HepG2 (cell line): ENCODE results near the gene CHD9NB. TPM values are rescaled to one million over a fixed set of nuclear protein-coding genes. Genes with fewer than 3 reads are reported as not detected.
A peak's percentile ranks its signal among the peaks of the same experiment; 100 is the strongest.

Experiments
- ATAC-seq: fragments of 200-7000 bp; cut with Tn5 transposase; 3 replicates; pipeline ENCODE4 v1.9.1; 2020; ENCODE audit warnings: mild to moderate bottlenecking, moderate library complexity
- BruUV-seq: library from RNA; stranded (reverse); fragments of 400-500 nt; replicated peaks from 2 replicates; lab custom pipeline; 2021; lab: Mats Ljungman, UMichigan
- CTCF ChIA-PET: fragments of 300-600 bp; formaldehyde crosslinking; extraction: SDS; loops from one replicate; lab custom pipeline; 2021; ENCODE audit warnings: low total read pairs, inconsistent platforms, low intra/inter-chr PET ratio; lab: Yijun Ruan, JAX
- POLR2A ChIA-PET: fragments of 350-600 bp; sonication (Branson Sonifier 250); formaldehyde crosslinking; loops from one replicate; lab custom pipeline; 2020; ENCODE audit warnings: antibody characterized with exemption, inconsistent platforms; lab: Yijun Ruan, JAX
- DNase-seq: peaks from one replicate; pipeline ENCODE4 v3.0.0-alpha.2; 2015; ENCODE audit warnings: low spot score
- FAIRE-seq: peaks from 3 replicates; lab custom pipeline; 2011; peaks lifted over from hg19 to GRCh38; lab: Jason Lieb, UNC
- H2AFZ ChIP-seq: one replicate; pipeline ENCODE4 v1.6.1; 2011; ENCODE audit warnings: low read length, inconsistent platforms
- H3K27ac ChIP-seq: fragments of 300-600 bp; 3 replicates; pipeline ENCODE4 v1.8.0; 2011; ENCODE audit warnings: mixed run types, mild to moderate bottlenecking, mixed read lengths, low read length, inconsistent platforms; ENCODE audit not compliant: insufficient read depth; ENCODE audit errors: extremely low read length
- H3K27me3 ChIP-seq, 2 experiments: fragments of 200-600 bp in 1 of 2; 2 replicates in 1 of 2; 3 replicates in 1 of 2; pipeline versions ENCODE4 v1.6.0 to v1.8.0; 2011; ENCODE audit warnings: low read length in 2 of 2, mild to moderate bottlenecking in 2 of 2, moderate library complexity in 2 of 2, inconsistent platforms in 1 of 2; ENCODE audit not compliant: insufficient read depth in 2 of 2, control insufficient read depth in 1 of 2
- H3K36me3 ChIP-seq, 2 experiments: fragments of 200-600 bp in 1 of 2; replicated peaks in 1 of 2; 2 replicates in 1 of 2; 3 replicates in 1 of 2; pipeline versions ENCODE4 v1.5.1 to v1.8.0; 2011; ENCODE audit warnings: low read length in 2 of 2, inconsistent platforms in 1 of 2; ENCODE audit not compliant: insufficient read depth in 2 of 2, control insufficient read depth in 1 of 2
- H3K4me1 ChIP-seq: 2 replicates; pipeline ENCODE4 v1.5.1; 2012; ENCODE audit warnings: low read length, inconsistent platforms; ENCODE audit not compliant: insufficient read depth
- H3K4me2 ChIP-seq: 2 replicates; pipeline ENCODE4 v1.6.0; 2011; ENCODE audit warnings: low read depth, low read length, inconsistent platforms
- H3K4me3 ChIP-seq, 3 experiments: fragments of 200-600 bp in 1 of 3; sonication (generic), shearing (Covaris generic) in 1 of 3; replicated peaks in 1 of 3; 2 replicates each; pipeline ENCODE4 v1.5.1; 2011 to 2016; ENCODE audit warnings: low read length in 3 of 3, inconsistent platforms in 2 of 3, low read depth in 2 of 3, mild to moderate bottlenecking in 2 of 3, control low read depth in 1 of 3, mixed read lengths in 1 of 3; ENCODE audit not compliant: insufficient read depth in 1 of 3
- H3K79me2 ChIP-seq: one replicate; pipeline ENCODE4 v1.6.1; 2011; ENCODE audit warnings: low read length, inconsistent platforms; ENCODE audit not compliant: insufficient read depth
- H3K9ac ChIP-seq: 2 replicates; pipeline ENCODE4 v1.6.0; 2011; ENCODE audit warnings: mild to moderate bottlenecking, low read depth, low read length, inconsistent platforms; ENCODE audit not compliant: insufficient read depth
- H3K9me3 ChIP-seq: 2 replicates; pipeline ENCODE4 v1.5.1; 2012; ENCODE audit warnings: mild to moderate bottlenecking, low read length
- H4K20me1 ChIP-seq: 2 replicates; pipeline ENCODE4 v1.6.0; 2011; ENCODE audit warnings: inconsistent platforms, mild to moderate bottlenecking, low read length, moderate library complexity; ENCODE audit not compliant: insufficient read depth
- ATF7 ChIP-seq, 2 experiments: fragments of 450-650 bp in 1 of 2; sonication (generic) in 1 of 2; formaldehyde crosslinking in 1 of 2; IDR thresholded peaks; 2 replicates each; pipeline versions ENCODE4 v1.4.0 to v1.6.1; 2016 to 2020; ENCODE audit warnings: antibody characterized with exemption in 1 of 2, mild to moderate bottlenecking in 1 of 2, missing genetic modification reagents in 1 of 2
- EP300 ChIP-seq, 3 experiments: sonication (generic) in 1 of 3; formaldehyde crosslinking in 1 of 3; IDR thresholded peaks; 2 replicates each; pipeline versions ENCODE4 v1.5.1 to v1.6.1; 2011 to 2020; ENCODE audit warnings: low read depth in 2 of 3, low read length in 2 of 3, borderline replicate concordance in 1 of 3, improper control_type of control experiment in 1 of 3, mild to moderate bottlenecking in 1 of 3, missing genetic modification reagents in 1 of 3, moderate library complexity in 1 of 3
- PLRG1 ChIP-seq: fragments of 450-650 bp; conservative IDR thresholded peaks from 2 replicates; pipeline ENCODE4 v1.6.1; 2016
- POGZ ChIP-seq: sonication (generic); formaldehyde crosslinking; IDR thresholded peaks from 2 replicates; pipeline ENCODE4 v1.4.0; 2020; ENCODE audit warnings: mild to moderate bottlenecking, missing genetic modification reagents
- SMC3 ChIP-seq: IDR thresholded peaks from 2 replicates; pipeline ENCODE4 v1.6.1; 2011; ENCODE audit warnings: low read length, improper control_type of control experiment
- SRSF1 ChIP-seq: fragments of 200-400 bp; formaldehyde crosslinking; optimal IDR thresholded peaks from 2 replicates; pipeline ENCODE3; 2017; ENCODE audit warnings: mild to moderate bottlenecking, low read depth, low read length, moderate library complexity
- TARDBP ChIP-seq: sonication (generic); formaldehyde crosslinking; IDR thresholded peaks from 2 replicates; pipeline ENCODE4 v1.8.0; 2022; ENCODE audit warnings: mild to moderate bottlenecking, missing genetic modification reagents
- ZBTB42 ChIP-seq: sonication (generic); formaldehyde crosslinking; IDR thresholded peaks from 2 replicates; pipeline ENCODE4 v1.5.0; 2020; ENCODE audit warnings: mild to moderate bottlenecking, missing genetic modification reagents
- ZKSCAN1 ChIP-seq: fragments of 150-350 bp; IDR thresholded peaks from 2 replicates; pipeline ENCODE4 v1.6.1; 2014; ENCODE audit warnings: low read length
- ZNF260 ChIP-seq: sonication (generic); formaldehyde crosslinking; IDR thresholded peaks from 2 replicates; pipeline ENCODE4 v1.4.0; 2020; ENCODE audit warnings: missing genetic modification reagents, low read depth, mild to moderate bottlenecking, borderline replicate concordance
- ZNF451 ChIP-seq: sonication (generic); formaldehyde crosslinking; IDR thresholded peaks from 2 replicates; pipeline ENCODE4 v1.5.0; 2020; ENCODE audit warnings: mild to moderate bottlenecking, missing genetic modification reagents
- ZNF777 ChIP-seq: sonication (generic); formaldehyde crosslinking; IDR thresholded peaks from 2 replicates; pipeline ENCODE4 v1.4.0; 2020; ENCODE audit warnings: missing genetic modification reagents
- WGBS: methylation state at CpG from one replicate; pipeline ENCODE4 v1.1.6; 2017; ENCODE audit warnings: low lambda C conversion rate; 5-methylcytosine and 5-hydroxymethylcytosine counted together
- in situ Hi-C: cut with HindIII; loops from 2 replicates; pipeline ENCODE4 v1.10.0; 2017; ENCODE audit warnings: low pct_unique_long_range_greater_than_20kb; ENCODE audit not compliant: extremely low pct_ligation_motif_present
- intact Hi-C: fragments of 100-400 bp; cut with micrococcal nuclease; formaldehyde crosslinking; loops from one replicate; pipeline ENCODE4 v1.10.0; 2022; ENCODE audit not compliant: unreplicated experiment
- polyA plus RNA-seq, 8 experiments: library from polyadenylated mRNA; depleted of rRNA in 3 of 8; stranded (reverse) in 7 of 8; unstranded in 1 of 8; fragments of >200 nt; fragmentation: Illumina TruSeq in 4 of 8; extraction: Trizol in 4 of 8; gene quantifications; 2 replicates each; pipeline versions ENCODE4 v1.2.1 to v1.2.3, GENCODE V29; 2011 to 2016; ENCODE audit warnings: low read depth in 4 of 8, missing spikeins in 1 of 8, mixed read lengths in 1 of 8; ENCODE audit not compliant: insufficient read depth in 1 of 8
- total RNA-seq, 5 experiments: library from RNA; depleted of rRNA; stranded (reverse); fragments of >200 nt; fragmentation: Illumina TruSeq; extraction: Trizol; gene quantifications; 2 replicates each; pipeline ENCODE4 v1.2.3, GENCODE V29; 2016; ENCODE audit warnings: low read depth in 1 of 5
- TF ChIP-seq, protein P1 (sequence below): sonication (generic); formaldehyde crosslinking; IDR thresholded peaks from 2 replicates; pipeline ENCODE4 v1.4.0; 2020; ENCODE audit warnings: mild to moderate bottlenecking, missing genetic modification reagents
- TF ChIP-seq, protein P2 (sequence below): IDR thresholded peaks from 2 replicates; pipeline ENCODE4 v1.6.1; 2016; ENCODE audit warnings: low read depth, borderline replicate concordance

The CHD9NB gene
- total and polyA plus RNA-seq, 2 of the 13 experiments (the other 11 are each of a cell fraction or from before 2014, with no cell fraction given): 0.17 to 0.18 TPM

DNA sequence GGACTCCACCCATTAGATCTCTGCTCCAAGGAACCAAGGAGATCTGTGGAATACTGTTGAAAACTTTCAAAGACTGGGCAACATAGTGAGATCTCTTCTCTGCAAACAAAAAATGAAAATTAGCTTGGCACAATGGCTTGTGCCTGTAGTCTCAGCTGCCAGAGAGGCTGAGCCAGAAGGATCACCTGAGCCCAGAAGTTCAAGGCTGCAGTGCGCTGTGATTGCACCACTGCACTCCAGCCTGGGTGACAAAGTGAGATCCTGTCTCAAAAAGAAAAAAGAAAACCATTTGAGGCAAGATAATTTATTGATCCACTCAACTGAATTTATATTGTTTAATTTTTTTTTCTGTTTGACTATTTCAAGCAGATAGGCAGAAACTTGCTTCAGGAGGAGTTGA, 54.8 kb downstream of the CHD9NB start:
- ChIA-PET CTCF (no interaction called here), POLR2A (no interaction called here)
- H2AFZ ChIP-seq: no peak overlapping the region
- no peak overlapping the region for H3K27ac ChIP-seq
- intact Hi-C loops (no loop called here), in situ Hi-C loops (no loop called here)
- no peak overlapping the region for H3K4me2 ChIP-seq
- no peak overlapping the region for H3K4me3 ChIP-seq
- WGBS: 11% methylated on average over 1 of the region's 1 CpG
- FAIRE-seq (no peak), DNase-seq (no peak), ATAC-seq (no peak; the same call in 2 of the 3 replicates)
- H4K20me1 ChIP-seq: no peaks in the 10 kb centered on the region
- H3K36me3 ChIP-seq: no peaks in the 10 kb centered on the region
- peaks cover 0 to 3% of the 10 kb centered on the region in 2 experiments; a peak in 1 of 5 replicates for H3K27me3 ChIP-seq
- no peaks in the 10 kb centered on the region for H3K9me3 ChIP-seq
- H3K4me1 ChIP-seq: no peaks in the 10 kb centered on the region
- TF ChIP-seq ZNF260 (CRISPR knock-in tag) (no peak), TARDBP (CRISPR knock-in tag) (no peak), SRSF1 (no peak), ZBTB42 (CRISPR knock-in tag) (no peak), SMC3 (no peak), EP300 (IDR thresholded peaks at IDR 0.05; ENCODE audit: low read depth in 2 of 2, low read length in 2 of 2) (no peak), EP300 (CRISPR knock-in tag; IDR thresholded peaks at IDR 0.05; ENCODE audit: borderline replicate concordance) (no peak), ZNF777 (CRISPR knock-in tag) (no peak), PLRG1 (no peak)
- no TSS peak for BruUV-seq
- H3K79me2 ChIP-seq: no peaks in the 10 kb centered on the region
- H3K9ac ChIP-seq: no peak overlapping the region

DNA sequence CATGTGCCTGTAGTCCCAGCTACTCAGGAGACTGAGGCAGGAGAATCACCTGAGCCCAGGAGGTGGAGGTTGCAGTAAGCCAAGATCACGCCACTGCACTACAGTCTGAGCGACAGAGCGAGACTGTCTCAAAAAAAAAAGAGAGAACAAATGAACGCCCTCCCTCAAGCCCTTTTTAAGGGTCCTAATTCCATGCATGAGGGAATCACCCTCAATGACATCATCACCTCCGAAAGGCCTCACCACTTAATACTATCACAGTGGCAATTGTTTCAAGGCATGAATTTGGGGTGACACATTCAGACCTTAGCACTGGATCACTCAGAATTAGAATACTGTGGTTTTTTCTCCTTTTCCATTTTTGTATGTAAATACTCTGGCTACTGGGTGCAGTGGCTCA, 57.8 kb downstream of the CHD9NB start:
- Histone ChIP-seq H3K9ac (no peak overlapping the region), H3K4me2 (no peak overlapping the region), H3K4me3 (no peak overlapping the region), H3K27me3 (0 out of 5 replicates have a peak, but pooled peaks cover 0 to 3% of the 10 kb centered on the region in 2 experiments), H2AFZ (no peak overlapping the region), H3K4me1 (no peaks in the 10 kb centered on the region), H3K9me3 (no peaks in the 10 kb centered on the region), H3K27ac (no peak overlapping the region), H3K36me3 (no peaks in the 10 kb centered on the region), H3K79me2 (no peaks in the 10 kb centered on the region), H4K20me1 (no peaks in the 10 kb centered on the region)
- ChIA-PET CTCF (no interaction called here), POLR2A (no interaction called here)
- DNase-seq (no peak), ATAC-seq (no peak), FAIRE-seq (no peak)
- WGBS: 56% methylated on average over 5 of the region's 5 CpGs
- in situ Hi-C loops (no loop called here), intact Hi-C loops (no loop called here)
- TF ChIP-seq PLRG1 (no peak), ZKSCAN1 (no peak), ZNF451 (no peak), ATF7 (IDR thresholded peaks at IDR 0.05) (peak; percentile 91), ATF7 (CRISPR knock-in tag; IDR thresholded peaks at IDR 0.05) (no peak), POGZ (CRISPR knock-in tag) (no peak)
- TF ChIP-seq, protein P1, sequence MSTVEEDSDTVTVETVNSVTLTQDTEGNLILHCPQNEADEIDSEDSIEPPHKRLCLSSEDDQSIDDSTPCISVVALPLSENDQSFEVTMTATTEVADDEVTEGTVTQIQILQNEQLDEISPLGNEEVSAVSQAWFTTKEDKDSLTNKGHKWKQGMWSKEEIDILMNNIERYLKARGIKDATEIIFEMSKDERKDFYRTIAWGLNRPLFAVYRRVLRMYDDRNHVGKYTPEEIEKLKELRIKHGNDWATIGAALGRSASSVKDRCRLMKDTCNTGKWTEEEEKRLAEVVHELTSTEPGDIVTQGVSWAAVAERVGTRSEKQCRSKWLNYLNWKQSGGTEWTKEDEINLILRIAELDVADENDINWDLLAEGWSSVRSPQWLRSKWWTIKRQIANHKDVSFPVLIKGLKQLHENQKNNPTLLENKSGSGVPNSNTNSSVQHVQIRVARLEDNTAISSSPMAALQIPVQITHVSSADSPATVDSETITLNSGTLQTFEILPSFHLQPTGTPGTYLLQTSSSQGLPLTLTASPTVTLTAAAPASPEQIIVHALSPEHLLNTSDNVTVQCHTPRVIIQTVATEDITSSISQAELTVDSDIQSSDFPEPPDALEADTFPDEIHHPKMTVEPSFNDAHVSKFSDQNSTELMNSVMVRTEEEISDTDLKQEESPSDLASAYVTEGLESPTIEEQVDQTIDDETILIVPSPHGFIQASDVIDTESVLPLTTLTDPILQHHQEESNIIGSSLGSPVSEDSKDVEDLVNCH (CRISPR knock-in tag): no peak
- TF ChIP-seq, protein P2, sequence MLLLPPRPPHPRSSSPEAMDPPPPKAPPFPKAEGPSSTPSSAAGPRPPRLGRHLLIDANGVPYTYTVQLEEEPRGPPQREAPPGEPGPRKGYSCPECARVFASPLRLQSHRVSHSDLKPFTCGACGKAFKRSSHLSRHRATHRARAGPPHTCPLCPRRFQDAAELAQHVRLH (CRISPR knock-in tag): no peak
- no TSS peak for BruUV-seq
